ENCODE data around the gene C1QB. TPM values are rescaled to one million over a fixed set of nuclear protein-coding genes. Genes with fewer than 3 reads are reported as not detected.

Gene C1QB
- total RNA-seq, 1 donor from 2014 or later, result 707 TPM

- peaks cover 12% of the 10 kb centered on the region for H3K27me3 ChIP-seq
- no peaks in the 10 kb centered on the region for H3K4me1 ChIP-seq
- H3K27ac ChIP-seq, result no peak overlapping the region
- DNase-seq (no peak), ATAC-seq (no peak)
- no peaks in the 10 kb centered on the region for H3K36me3 ChIP-seq
- TF ChIP-seq CTCF (IDR thresholded peaks at IDR 0.05), result no peak
- H3K9me3 ChIP-seq, result no peaks in the 10 kb centered on the region
- intact Hi-C loops (cut with DNase I), result no loop called here
- H3K4me3 ChIP-seq, result no peak overlapping the region
These were observed 36.5 kb downstream of the C1QB start for GRCh38 chr1:22689505-22689904.

- Histone ChIP-seq H3K36me3 (no peaks in the 10 kb centered on the region), H3K27me3 (peaks cover 12% of the 10 kb centered on the region), H3K27ac (no peak overlapping the region), H3K9me3 (no peaks in the 10 kb centered on the region), H3K4me3 (no peak overlapping the region), H3K4me1 (no peaks in the 10 kb centered on the region)
- no peak for TF ChIP-seq CTCF (IDR thresholded peaks at IDR 0.05)
- DNase-seq, result no peak
- no peak for ATAC-seq
- intact Hi-C loops (cut with DNase I), result no loop called here
These were observed 38.2 kb downstream of the C1QB start for GRCh38 chr1:22691031-22691753.

GRCh38 chr1:22694172-22694571, 41.1 kb downstream of the C1QB start:
- H3K27me3 ChIP-seq, result peaks cover 6% of the 10 kb centered on the region
- H3K9me3 ChIP-seq, result no peaks in the 10 kb centered on the region
- no peaks in the 10 kb centered on the region for H3K36me3 ChIP-seq
- no peaks in the 10 kb centered on the region for H3K4me1 ChIP-seq
- ATAC-seq (no peak), DNase-seq (no peak)
- intact Hi-C loops (cut with DNase I), result no loop called here
- TF ChIP-seq CTCF (IDR thresholded peaks at IDR 0.05), result no peak
- no peak overlapping the region for H3K27ac ChIP-seq
- H3K4me3 ChIP-seq, result no peak overlapping the region

- Histone ChIP-seq H3K27me3 (peaks cover 6% of the 10 kb centered on the region), H3K4me3 (no peak overlapping the region), H3K9me3 (no peaks in the 10 kb centered on the region), H3K27ac (no peak overlapping the region), H3K4me1 (no peaks in the 10 kb centered on the region), H3K36me3 (no peaks in the 10 kb centered on the region)
- no peak for DNase-seq
- intact Hi-C loops (cut with DNase I), result no loop called here
- no peak for ATAC-seq
- no peak for TF ChIP-seq CTCF (IDR thresholded peaks at IDR 0.05)
These were observed 43.6 kb downstream of the C1QB start for GRCh38 chr1:22696610-22697009.

- no peak for TF ChIP-seq CTCF (IDR thresholded peaks at IDR 0.05)
- intact Hi-C loops (cut with DNase I), result no loop called here
- ATAC-seq (no peak), DNase-seq (no peak)
- H3K36me3 ChIP-seq, result no peaks in the 10 kb centered on the region
- H3K4me3 ChIP-seq, result no peak overlapping the region
- no peaks in the 10 kb centered on the region for H3K4me1 ChIP-seq
- H3K27ac ChIP-seq, result no peak overlapping the region
- no peaks in the 10 kb centered on the region for H3K9me3 ChIP-seq
- H3K27me3 ChIP-seq, result peaks cover 6% of the 10 kb centered on the region
These were observed 44.9 kb downstream of the C1QB start for GRCh38 chr1:22697980-22698379.

All from upper lobe of right lung (tissue), 1 donor.